Measurements from ENCODE around the gene ECM1. TPM values are rescaled to one million over a fixed set of nuclear protein-coding genes. Genes with fewer than 3 reads are reported as not detected.

Gene ECM1
- total RNA-seq, 1 experiment from 2014 or later, result 61.2 TPM

DNA sequence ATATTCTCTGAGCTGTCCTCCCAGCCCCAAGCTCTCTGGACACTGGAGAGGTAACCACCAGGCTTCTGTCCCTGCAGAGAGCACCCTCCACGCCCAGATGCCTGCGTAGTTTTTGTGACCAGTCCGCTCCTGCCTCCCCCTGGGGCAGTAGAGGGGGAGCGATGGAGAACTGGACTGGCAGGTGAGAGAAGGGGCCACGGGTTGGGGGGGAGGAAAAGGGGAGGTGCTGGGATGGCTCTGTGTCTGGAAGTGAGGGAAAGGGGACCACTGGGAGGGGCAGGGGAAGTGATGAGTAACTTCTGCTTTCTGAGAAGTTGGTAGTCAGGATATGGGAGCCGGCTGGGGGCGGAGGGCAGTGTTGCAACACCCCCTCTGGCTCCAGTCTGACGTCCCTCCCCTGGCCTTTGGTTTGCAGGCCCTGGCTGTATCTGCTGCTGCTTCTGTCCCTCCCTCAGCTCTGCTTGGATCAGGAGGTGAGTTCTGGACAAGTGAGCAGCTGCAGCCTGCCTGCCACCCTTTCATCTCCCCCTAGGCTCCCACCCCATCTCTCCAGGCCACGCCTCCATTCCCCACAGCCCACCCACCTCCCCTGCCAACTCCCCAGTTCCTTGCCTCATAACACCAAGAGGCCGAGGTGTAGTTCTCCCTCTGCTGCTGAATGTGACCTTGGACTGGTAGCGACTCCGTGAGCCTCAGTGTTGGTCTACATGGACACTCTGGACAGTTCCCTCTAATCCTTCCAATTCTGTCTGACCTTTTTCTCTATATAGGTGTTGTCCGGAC lies 44.4 kb downstream of the ECM1 start:
- intact Hi-C loops (cut with micrococcal nuclease; ENCODE audit: unreplicated experiment), result no loop called here
- no peak overlapping the region for H3K27ac ChIP-seq (ENCODE audit: low read depth, low read length, poor library complexity, severe bottlenecking)
- POLR2A ChIA-PET (ENCODE audit: low non-redundant PET), result no interaction called here
- CTCF ChIA-PET, result interaction anchor here (2.1 kb wide), 1 partner anchor 8 kb away, joined by 13 read pairs; no protein-coding TSS in a partner anchor
- TF ChIP-seq, protein P1, sequence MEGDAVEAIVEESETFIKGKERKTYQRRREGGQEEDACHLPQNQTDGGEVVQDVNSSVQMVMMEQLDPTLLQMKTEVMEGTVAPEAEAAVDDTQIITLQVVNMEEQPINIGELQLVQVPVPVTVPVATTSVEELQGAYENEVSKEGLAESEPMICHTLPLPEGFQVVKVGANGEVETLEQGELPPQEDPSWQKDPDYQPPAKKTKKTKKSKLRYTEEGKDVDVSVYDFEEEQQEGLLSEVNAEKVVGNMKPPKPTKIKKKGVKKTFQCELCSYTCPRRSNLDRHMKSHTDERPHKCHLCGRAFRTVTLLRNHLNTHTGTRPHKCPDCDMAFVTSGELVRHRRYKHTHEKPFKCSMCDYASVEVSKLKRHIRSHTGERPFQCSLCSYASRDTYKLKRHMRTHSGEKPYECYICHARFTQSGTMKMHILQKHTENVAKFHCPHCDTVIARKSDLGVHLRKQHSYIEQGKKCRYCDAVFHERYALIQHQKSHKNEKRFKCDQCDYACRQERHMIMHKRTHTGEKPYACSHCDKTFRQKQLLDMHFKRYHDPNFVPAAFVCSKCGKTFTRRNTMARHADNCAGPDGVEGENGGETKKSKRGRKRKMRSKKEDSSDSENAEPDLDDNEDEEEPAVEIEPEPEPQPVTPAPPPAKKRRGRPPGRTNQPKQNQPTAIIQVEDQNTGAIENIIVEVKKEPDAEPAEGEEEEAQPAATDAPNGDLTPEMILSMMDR (conservative IDR thresholded peaks at IDR 0.05; ENCODE audit: low read depth, low read length), result no peak
- no peak for TF ChIP-seq EZH2 (IDR thresholded peaks at IDR 0.05; ENCODE audit: borderline replicate concordance, low read depth, low read length, poor library complexity, severe bottlenecking)
- no peak overlapping the region for H3K4me3 ChIP-seq (ENCODE audit: low read depth, low read length, poor library complexity, severe bottlenecking)
- H3K36me3 ChIP-seq (ENCODE audit: insufficient read depth, low read length, poor library complexity, severe bottlenecking), result no peaks in the 10 kb centered on the region
- peaks cover 10% of the 10 kb centered on the region for H3K4me1 ChIP-seq (ENCODE audit: insufficient read depth, low read length, poor library complexity, severe bottlenecking)
- peak; percentile 44 for DNase-seq (ENCODE audit: low spot score)
- H3K9me3 ChIP-seq (ENCODE audit: low read depth, low read length, poor library complexity, severe bottlenecking), result no peaks in the 10 kb centered on the region
- H3K27me3 ChIP-seq (replicated peaks; ENCODE audit: insufficient read depth, low read depth, low read length, poor library complexity), result no peaks in the 10 kb centered on the region
- no TSS peak for BruUV-seq (replicated peaks)

DNA sequence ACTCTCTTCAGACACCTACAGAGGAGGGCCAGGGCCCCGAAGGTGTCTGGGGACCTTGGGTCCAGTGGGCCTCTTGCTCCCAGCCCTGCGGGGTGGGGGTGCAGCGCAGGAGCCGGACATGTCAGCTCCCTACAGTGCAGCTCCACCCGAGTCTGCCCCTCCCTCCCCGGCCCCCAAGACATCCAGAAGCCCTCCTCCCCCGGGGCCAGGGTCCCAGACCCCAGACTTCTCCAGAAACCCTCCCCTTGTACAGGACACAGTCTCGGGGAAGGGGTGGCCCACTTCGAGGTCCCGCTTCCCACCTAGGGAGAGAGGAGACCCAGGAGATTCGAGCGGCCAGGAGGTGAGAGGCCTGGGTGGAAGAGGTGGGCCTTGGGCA lies 45.0 kb downstream of the ECM1 start:
- intact Hi-C loops (cut with micrococcal nuclease; ENCODE audit: unreplicated experiment), result no loop called here

DNA sequence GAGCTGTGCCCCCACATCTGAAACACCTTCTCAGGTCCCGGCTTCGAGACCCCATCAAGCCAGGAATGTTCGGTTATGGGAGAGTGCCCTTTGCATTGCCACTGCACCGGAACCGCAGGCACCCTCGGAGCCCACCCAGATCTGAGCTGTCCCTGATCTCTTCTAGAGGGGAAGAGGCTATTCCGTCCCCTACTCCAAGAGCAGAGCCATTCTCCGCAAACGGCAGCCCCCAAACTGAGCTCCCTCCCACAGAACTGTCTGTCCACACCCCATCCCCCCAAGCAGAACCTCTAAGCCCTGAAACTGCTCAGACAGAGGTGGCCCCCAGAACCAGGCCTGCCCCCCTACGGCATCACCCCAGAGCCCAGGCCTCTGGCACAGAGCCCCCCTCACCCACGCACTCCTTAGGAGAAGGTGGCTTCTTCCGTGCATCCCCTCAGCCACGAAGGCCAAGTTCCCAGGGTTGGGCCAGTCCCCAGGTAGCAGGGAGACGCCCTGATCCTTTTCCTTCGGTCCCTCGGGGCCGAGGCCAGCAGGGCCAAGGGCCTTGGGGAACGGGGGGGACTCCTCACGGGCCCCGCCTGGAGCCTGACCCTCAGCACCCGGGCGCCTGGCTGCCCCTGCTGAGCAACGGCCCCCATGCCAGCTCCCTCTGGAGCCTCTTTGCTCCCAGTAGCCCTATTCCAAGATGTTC lies 45.6 kb downstream of the ECM1 start:
- DNase-seq (ENCODE audit: low spot score), result no peak
- Histone ChIP-seq H3K36me3 (ENCODE audit: insufficient read depth, low read length, poor library complexity, severe bottlenecking) (no peaks in the 10 kb centered on the region), H3K4me1 (ENCODE audit: insufficient read depth, low read length, poor library complexity, severe bottlenecking) (peaks cover 10% of the 10 kb centered on the region), H3K27me3 (replicated peaks; ENCODE audit: insufficient read depth, low read depth, low read length, poor library complexity) (no peaks in the 10 kb centered on the region), H3K27ac (ENCODE audit: low read depth, low read length, poor library complexity, severe bottlenecking) (no peak overlapping the region), H3K9me3 (ENCODE audit: low read depth, low read length, poor library complexity, severe bottlenecking) (no peaks in the 10 kb centered on the region), H3K4me3 (ENCODE audit: low read depth, low read length, poor library complexity, severe bottlenecking) (no peak overlapping the region)
- no TSS peak for BruUV-seq (replicated peaks)
- intact Hi-C loops (cut with micrococcal nuclease; ENCODE audit: unreplicated experiment), result no loop called here
- POLR2A ChIA-PET (ENCODE audit: low non-redundant PET), result no interaction called here
- TF ChIP-seq EZH2 (IDR thresholded peaks at IDR 0.05; ENCODE audit: borderline replicate concordance, low read depth, low read length, poor library complexity, severe bottlenecking), result no peak
- TF ChIP-seq, protein P1 (conservative IDR thresholded peaks at IDR 0.05; ENCODE audit: low read depth, low read length), result no peak
- CTCF ChIA-PET, result no interaction called here

More for the DNA sequence above, 45.0 kb downstream of the ECM1 start:
- DNase-seq (ENCODE audit: low spot score), result no peak
- Histone ChIP-seq H3K27me3 (replicated peaks; ENCODE audit: insufficient read depth, low read depth, low read length, poor library complexity) (no peaks in the 10 kb centered on the region), H3K4me1 (ENCODE audit: insufficient read depth, low read length, poor library complexity, severe bottlenecking) (peaks cover 10% of the 10 kb centered on the region), H3K4me3 (ENCODE audit: low read depth, low read length, poor library complexity, severe bottlenecking) (no peak overlapping the region), H3K9me3 (ENCODE audit: low read depth, low read length, poor library complexity, severe bottlenecking) (no peaks in the 10 kb centered on the region), H3K36me3 (ENCODE audit: insufficient read depth, low read length, poor library complexity, severe bottlenecking) (no peaks in the 10 kb centered on the region), H3K27ac (ENCODE audit: low read depth, low read length, poor library complexity, severe bottlenecking) (no peak overlapping the region)
- no TSS peak for BruUV-seq (replicated peaks)
- ChIA-PET CTCF (no interaction called here), POLR2A (ENCODE audit: low non-redundant PET) (no interaction called here)
- TF ChIP-seq, protein P1 (conservative IDR thresholded peaks at IDR 0.05; ENCODE audit: low read depth, low read length), result no peak
- TF ChIP-seq EZH2 (IDR thresholded peaks at IDR 0.05; ENCODE audit: borderline replicate concordance, low read depth, low read length, poor library complexity, severe bottlenecking), result no peak

Measured in A673 (cell line).